Neutrophil (primary cell): ENCODE measurements around the gene MYO1E.

ENCODE experiments used
- H3K27ac ChIP-seq: fragments of 200-600 bp; sonication (generic); 2 replicates; pipeline ENCODE4 v1.5.1; 2016; ENCODE audit warnings: mild to moderate bottlenecking, moderate library complexity
- H3K27me3 ChIP-seq: fragments of 200-600 bp; sonication (generic); 2 replicates; pipeline ENCODE4 v1.6.0; 2016; ENCODE audit warnings: mild to moderate bottlenecking
- H3K36me3 ChIP-seq: fragments of 200-600 bp; sonication (generic); 2 replicates; pipeline ENCODE4 v1.5.1; 2017
- H3K4me1 ChIP-seq, 2 experiments: fragments of 200-600 bp in 1 of 2; sonication (generic) in 1 of 2; 1 replicate in 1 of 2; 2 replicates in 1 of 2; pipeline versions ENCODE4 v1.5.1 to v1.6.1; 2013 to 2016; ENCODE audit warnings: low read depth in 1 of 2, low read length in 1 of 2, mild to moderate bottlenecking in 1 of 2, moderate library complexity in 1 of 2; ENCODE audit not compliant: control insufficient read depth in 1 of 2, insufficient read depth in 1 of 2
- H3K4me3 ChIP-seq, 2 experiments: fragments of 200-600 bp in 1 of 2; sonication (generic) in 1 of 2; 1 replicate in 1 of 2; 2 replicates in 1 of 2; pipeline ENCODE4 v1.5.1; 2013 to 2016; ENCODE audit warnings: low read depth in 1 of 2, low read length in 1 of 2, mild to moderate bottlenecking in 1 of 2, moderate library complexity in 1 of 2
- H3K9me3 ChIP-seq: fragments of 200-600 bp; sonication (generic); 2 replicates; pipeline ENCODE4 v1.5.1; 2016
- TF ChIP-seq, protein P1 (sequence below): fragments of 200-600 bp; sonication (generic); IDR thresholded peaks from 2 replicates; pipeline ENCODE4 v1.5.1; 2016; ENCODE audit warnings: antibody characterized with exemption

MYO1E gene

DNA sequence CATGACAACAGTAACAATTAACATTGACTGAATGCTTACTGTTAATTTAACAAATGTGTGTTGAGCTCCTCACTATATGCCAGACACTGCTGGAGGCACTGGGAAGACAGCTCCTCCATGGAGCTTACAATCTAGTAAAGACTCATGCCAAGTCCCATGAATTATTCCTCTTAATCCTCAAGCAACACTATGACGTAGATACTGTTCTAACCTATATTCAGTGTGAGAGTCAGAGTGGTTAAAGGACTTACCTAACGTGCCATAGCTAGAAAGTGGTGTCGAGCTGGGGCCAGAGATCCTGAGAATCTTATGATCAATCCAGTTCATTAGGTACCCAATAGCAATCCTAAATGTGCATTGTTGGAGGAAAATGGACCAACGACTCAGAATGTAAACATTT, 43.6 kb downstream of the MYO1E start:
- Histone ChIP-seq H3K36me3 (no peaks in the 10 kb centered on the region), H3K9me3 (no peaks in the 10 kb centered on the region), H3K27me3 (peaks cover 16% of the 10 kb centered on the region), H3K27ac (no peak overlapping the region), H3K4me1 (no peaks in the 10 kb centered on the region), H3K4me3 (no peak overlapping the region)
- TF ChIP-seq, protein P1, sequence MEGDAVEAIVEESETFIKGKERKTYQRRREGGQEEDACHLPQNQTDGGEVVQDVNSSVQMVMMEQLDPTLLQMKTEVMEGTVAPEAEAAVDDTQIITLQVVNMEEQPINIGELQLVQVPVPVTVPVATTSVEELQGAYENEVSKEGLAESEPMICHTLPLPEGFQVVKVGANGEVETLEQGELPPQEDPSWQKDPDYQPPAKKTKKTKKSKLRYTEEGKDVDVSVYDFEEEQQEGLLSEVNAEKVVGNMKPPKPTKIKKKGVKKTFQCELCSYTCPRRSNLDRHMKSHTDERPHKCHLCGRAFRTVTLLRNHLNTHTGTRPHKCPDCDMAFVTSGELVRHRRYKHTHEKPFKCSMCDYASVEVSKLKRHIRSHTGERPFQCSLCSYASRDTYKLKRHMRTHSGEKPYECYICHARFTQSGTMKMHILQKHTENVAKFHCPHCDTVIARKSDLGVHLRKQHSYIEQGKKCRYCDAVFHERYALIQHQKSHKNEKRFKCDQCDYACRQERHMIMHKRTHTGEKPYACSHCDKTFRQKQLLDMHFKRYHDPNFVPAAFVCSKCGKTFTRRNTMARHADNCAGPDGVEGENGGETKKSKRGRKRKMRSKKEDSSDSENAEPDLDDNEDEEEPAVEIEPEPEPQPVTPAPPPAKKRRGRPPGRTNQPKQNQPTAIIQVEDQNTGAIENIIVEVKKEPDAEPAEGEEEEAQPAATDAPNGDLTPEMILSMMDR, result no peak

DNA sequence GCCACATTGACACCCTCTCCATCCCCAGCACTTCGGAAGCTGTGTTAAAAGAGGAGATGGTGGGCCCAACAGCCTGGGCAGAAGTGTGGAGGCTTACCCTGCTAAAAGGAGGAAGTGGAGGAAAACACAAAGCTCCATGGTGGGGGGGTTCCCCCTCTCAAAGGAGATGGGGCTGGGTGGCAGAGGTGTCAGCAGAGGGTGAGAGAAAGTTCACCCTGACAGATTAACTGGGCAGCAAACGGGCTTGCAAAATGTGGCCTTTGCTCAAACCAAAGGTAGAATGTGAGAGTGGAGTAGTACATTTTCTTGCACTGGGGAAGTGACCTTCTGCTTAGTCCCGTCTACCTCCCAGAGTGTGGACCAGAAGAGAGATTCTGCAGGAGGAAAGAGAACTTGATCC, 44.7 kb downstream of the MYO1E start:
- Histone ChIP-seq H3K36me3 (no peaks in the 10 kb centered on the region), H3K9me3 (no peaks in the 10 kb centered on the region), H3K27ac (no peak overlapping the region), H3K4me1 (no peaks in the 10 kb centered on the region), H3K4me3 (no peak overlapping the region), H3K27me3 (peaks cover 16% of the 10 kb centered on the region)
- TF ChIP-seq, protein P1, result no peak

DNA sequence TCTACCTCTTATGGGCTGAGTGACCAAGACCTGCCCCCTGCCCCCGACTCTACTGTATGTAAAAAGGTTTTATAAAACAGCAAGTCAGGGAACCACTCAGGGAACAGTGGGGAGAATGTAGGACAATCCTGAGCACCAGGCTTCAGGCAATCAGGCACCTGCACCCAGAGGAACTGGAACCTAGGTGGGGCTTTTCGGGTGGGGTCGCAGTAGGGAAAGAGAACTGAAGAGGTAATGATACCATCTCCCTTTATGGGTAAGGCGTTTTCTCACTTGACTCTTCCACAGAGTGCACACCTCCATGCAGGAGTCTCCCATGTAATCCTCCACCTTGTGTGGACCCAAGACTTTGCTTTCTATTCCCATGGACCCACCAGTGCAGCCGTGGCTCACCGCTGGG, 45.8 kb downstream of the MYO1E start:
- peaks cover 16% of the 10 kb centered on the region for H3K27me3 ChIP-seq
- H3K9me3 ChIP-seq, result no peaks in the 10 kb centered on the region
- TF ChIP-seq, protein P1, result no peak
- no peaks in the 10 kb centered on the region for H3K4me1 ChIP-seq
- no peak overlapping the region for H3K27ac ChIP-seq
- no peak overlapping the region for H3K4me3 ChIP-seq
- H3K36me3 ChIP-seq, result no peaks in the 10 kb centered on the region

DNA sequence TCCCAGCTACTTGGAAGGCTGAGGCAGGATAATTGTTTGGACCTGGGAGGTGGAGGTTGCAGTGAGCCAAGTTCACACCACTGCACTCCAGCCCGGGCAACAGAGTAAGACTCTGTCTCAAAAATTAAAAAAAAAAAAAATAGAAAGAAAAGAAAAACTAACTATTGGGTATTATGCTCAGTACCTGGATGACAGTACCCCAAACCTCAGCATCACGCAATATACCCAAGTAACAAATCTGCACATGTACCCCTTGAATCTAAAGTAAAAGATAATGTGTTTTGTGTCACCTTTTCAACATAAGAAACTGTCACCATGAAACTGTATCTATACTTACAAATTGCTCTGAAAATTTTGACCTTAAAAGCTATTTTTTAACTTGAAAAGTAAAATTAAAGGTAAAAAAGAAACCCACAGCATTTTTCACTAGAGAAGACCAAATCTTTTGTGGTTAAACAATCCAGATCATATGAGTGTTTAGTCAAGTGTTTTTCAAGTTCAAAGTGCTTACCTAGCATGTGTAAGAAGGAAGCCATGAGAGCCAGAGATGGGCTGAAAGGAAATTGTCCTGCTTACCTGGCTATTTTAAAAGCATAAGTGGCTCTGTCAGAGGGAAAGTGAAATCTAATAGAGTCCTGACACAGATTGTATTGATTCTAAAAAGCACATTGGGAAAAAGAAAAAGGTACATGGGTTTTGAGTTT, 50.5 kb downstream of the MYO1E start:
- Histone ChIP-seq H3K4me1 (no peaks in the 10 kb centered on the region), H3K27ac (no peak overlapping the region), H3K36me3 (no peaks in the 10 kb centered on the region), H3K9me3 (no peaks in the 10 kb centered on the region), H3K27me3 (no peaks in the 10 kb centered on the region), H3K4me3 (no peak overlapping the region)
- TF ChIP-seq, protein P1, result no peak

DNA sequence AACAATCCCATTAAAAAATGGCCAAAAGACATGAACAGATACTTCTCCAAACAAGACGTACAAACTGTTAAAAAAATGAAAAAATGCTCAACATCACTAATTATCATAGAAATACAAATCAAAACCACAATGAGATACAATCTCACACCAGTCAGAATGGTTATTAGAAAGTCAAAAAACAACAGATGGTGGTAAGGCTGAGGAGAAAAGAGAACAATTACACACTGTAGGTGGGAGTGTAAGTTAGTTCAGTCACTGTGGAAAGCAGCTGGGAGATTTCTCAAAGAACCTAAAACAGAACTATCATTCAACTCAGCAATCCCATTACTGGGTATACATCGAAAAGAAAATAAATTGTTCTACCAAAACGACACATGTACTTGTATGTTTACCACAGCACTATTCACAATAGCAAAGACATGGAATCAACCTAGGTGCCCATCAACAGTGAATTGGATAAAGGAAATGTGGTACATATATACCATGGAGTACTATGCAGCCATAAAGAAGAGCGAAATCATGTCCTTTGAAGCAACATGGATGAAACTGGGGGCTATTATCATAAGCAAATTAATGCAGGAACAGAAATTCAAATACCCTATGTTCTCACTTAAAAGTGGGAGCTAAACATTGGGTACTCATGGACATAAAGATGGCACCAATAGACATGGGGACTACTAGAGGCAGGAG, 51.5 kb downstream of the MYO1E start:
- no peaks in the 10 kb centered on the region for H3K9me3 ChIP-seq
- no peak overlapping the region for H3K27ac ChIP-seq
- H3K36me3 ChIP-seq, result no peaks in the 10 kb centered on the region
- TF ChIP-seq, protein P1, result no peak
- no peak overlapping the region for H3K4me3 ChIP-seq
- no peaks in the 10 kb centered on the region for H3K4me1 ChIP-seq
- peaks cover 9% of the 10 kb centered on the region for H3K27me3 ChIP-seq
